CD4-positive, alpha-beta T cell (primary cell): Measurements from ENCODE around the gene SCAANT1. TPM values are rescaled to one million over a fixed set of nuclear protein-coding genes. Genes with fewer than 3 reads are reported as not detected.

Experiments
- ATAC-seq: fragments of 200-7000 bp; cut with Tn5 transposase; one replicate; pipeline ENCODE4 v1.10.0; 2022; ENCODE audit warnings: mild to moderate bottlenecking; ENCODE audit not compliant: poor library complexity
- CTCF ChIA-PET: fragments of 350-600 bp; sonication (Branson Sonifier 250); formaldehyde crosslinking; loops from one replicate; lab custom pipeline; 2021; ENCODE audit warnings: antibody characterized with exemption, inconsistent platforms; lab: Charles Lee
- POLR2A ChIA-PET: fragments of 350-600 bp; sonication (Branson Sonifier 250); formaldehyde crosslinking; loops from one replicate; lab custom pipeline; 2021; ENCODE audit warnings: antibody characterized with exemption, inconsistent platforms; lab: Charles Lee
- DNase-seq, 14 experiments: peaks; one replicate each; pipeline ENCODE4 v3.0.0-alpha.2; 2013 to 2020; ENCODE audit warnings: mixed read lengths in 2 of 14
- H3K27ac ChIP-seq, 2 donors: one replicate each; pipeline versions ENCODE4 v1.5.1 to v1.7.0; 2013; ENCODE audit warnings: low read length in 2 of 2, low read depth in 1 of 2, mild to moderate bottlenecking in 1 of 2
- H3K27me3 ChIP-seq, 2 experiments: 1 replicate in 1 of 2; 2 replicates in 1 of 2; pipeline versions ENCODE4 v1.6.1 to v1.7.0; 2013; ENCODE audit warnings: low read length in 2 of 2, control low read depth in 1 of 2, mild to moderate bottlenecking in 1 of 2, moderate library complexity in 1 of 2; ENCODE audit not compliant: insufficient read depth in 2 of 2, control insufficient read depth in 1 of 2
- H3K36me3 ChIP-seq: one replicate; pipeline ENCODE4 v1.6.1; 2013; ENCODE audit warnings: low read length, control low read depth; ENCODE audit not compliant: insufficient read depth
- H3K4me1 ChIP-seq: one replicate; pipeline ENCODE4 v1.6.1; 2013; ENCODE audit warnings: low read length, control low read depth; ENCODE audit not compliant: insufficient read depth
- H3K4me3 ChIP-seq: one replicate; pipeline ENCODE4 v1.5.1; 2013; ENCODE audit warnings: mild to moderate bottlenecking, low read length, moderate library complexity
- H3K9me3 ChIP-seq, 2 experiments: 1 replicate in 1 of 2; 2 replicates in 1 of 2; pipeline versions ENCODE4 v1.6.1 to v1.7.0; 2013; ENCODE audit warnings: low read length in 2 of 2, mild to moderate bottlenecking in 2 of 2, control low read depth in 1 of 2, moderate library complexity in 1 of 2; ENCODE audit not compliant: control insufficient read depth in 1 of 2, insufficient read depth in 1 of 2
- H3K27ac Mint-ChIP-seq: one replicate; pipeline ENCODE4 v1.8.0; 2020; ENCODE audit warnings: mixed read lengths
- H3K27me3 Mint-ChIP-seq: one replicate; pipeline ENCODE4 v1.8.0; 2021; ENCODE audit warnings: mixed read lengths
- H3K36me3 Mint-ChIP-seq: one replicate; pipeline ENCODE4 v1.8.0; 2021; ENCODE audit warnings: low read depth, mixed read lengths
- H3K4me1 Mint-ChIP-seq: one replicate; pipeline ENCODE4 v1.8.0; 2021; ENCODE audit warnings: low read depth, mixed read lengths
- H3K4me3 Mint-ChIP-seq: one replicate; pipeline ENCODE4 v1.8.0; 2020; ENCODE audit warnings: mild to moderate bottlenecking, mixed read lengths
- H3K9me3 Mint-ChIP-seq: one replicate; pipeline ENCODE4 v1.8.0; 2020; ENCODE audit warnings: mixed read lengths
- CTCF ChIP-seq: fragments of 200-600 bp; IDR thresholded peaks from one replicate; pipeline ENCODE4 v1.8.0; 2022; ENCODE audit warnings: antibody characterized with exemption, mild to moderate bottlenecking
- intact Hi-C, 2 experiments: fragments of 100-400 bp; cut with DNase I in 1 of 2; cut with micrococcal nuclease in 1 of 2; formaldehyde crosslinking; loops; one replicate each; pipeline versions ENCODE4 v1.15.1 to v1.9.0; 2023 to 2025; cut with DNase I, micrococcal nuclease
- total RNA-seq, 174 experiments: library from RNA in 2 of 174; stranded (reverse) in 2 of 174; gene quantifications; one replicate each; pipeline ENCODE4 v1.2.3 and lab custom pipeline; 2021 to 2026

Gene SCAANT1
- total RNA-seq, 2 experiments from 2014 or later, result 1.4 to 2.1 TPM

- Histone ChIP-seq H3K4me3 (no peak overlapping the region), H3K4me1 (peaks cover 11% of the 10 kb centered on the region), H3K27me3 (no peaks in the 10 kb centered on the region), H3K9me3 (no peaks in the 10 kb centered on the region), H3K36me3 (peaks cover 3% of the 10 kb centered on the region), H3K27ac (no peak overlapping the region)
- Mint-ChIP-seq H3K36me3 (peaks cover 20% of the 10 kb centered on the region), H3K27me3 (no peaks in the 10 kb centered on the region), H3K9me3 (no peaks in the 10 kb centered on the region), H3K4me3 (no peak overlapping the region), H3K4me1 (peaks cover 28% of the 10 kb centered on the region), H3K27ac (peak overlapping the region; percentile 94)
- no peak for TF ChIP-seq CTCF
- intact Hi-C loops, result no loop called here
- DNase-seq (no peak), ATAC-seq (no peak)
- ChIA-PET POLR2A (interaction anchor here (1.5 kb wide), 1 partner anchor 60 kb away, joined by 4 read pairs; no protein-coding TSS in a partner anchor), CTCF (interaction anchor here (0.9 kb wide), 1 partner anchor 86 kb away, joined by 3 read pairs; no protein-coding TSS in a partner anchor)
These were observed 4.0 kb downstream of the SCAANT1 start for GRCh38 chr3:63908081-63908736.

GRCh38 chr3:63905731-63906620 is 6.2 kb downstream of the SCAANT1 start:
- Histone ChIP-seq H3K4me1 (peaks cover 2% of the 10 kb centered on the region), H3K36me3 (peaks cover 9% of the 10 kb centered on the region), H3K27ac (no peak overlapping the region), H3K9me3 (no peaks in the 10 kb centered on the region), H3K27me3 (no peaks in the 10 kb centered on the region), H3K4me3 (no peak overlapping the region)
- no peak for ATAC-seq
- Mint-ChIP-seq H3K4me3 (no peak overlapping the region), H3K9me3 (no peaks in the 10 kb centered on the region), H3K27me3 (no peaks in the 10 kb centered on the region), H3K27ac (peak overlapping the region; percentile 7), H3K4me1 (peaks cover 22% of the 10 kb centered on the region), H3K36me3 (peaks cover 21% of the 10 kb centered on the region)
- no peak for DNase-seq
- intact Hi-C loops, result no loop called here
- TF ChIP-seq CTCF, result no peak
- ChIA-PET CTCF (no interaction called here), POLR2A (no interaction called here)

GRCh38 chr3:63900459-63900858 is 11.7 kb downstream of the SCAANT1 start:
- intact Hi-C loops, result no loop called here

More at GRCh38 chr3:63900459-63900858, 11.7 kb downstream of the SCAANT1 start:
- Histone ChIP-seq H3K36me3 (peaks cover 34% of the 10 kb centered on the region), H3K9me3 (no peaks in the 10 kb centered on the region), H3K27ac (no peak overlapping the region), H3K27me3 (no peaks in the 10 kb centered on the region), H3K4me3 (no peak overlapping the region), H3K4me1 (peaks cover 1% of the 10 kb centered on the region)
- ATAC-seq (no peak), DNase-seq (no peak)
- no peaks in the 10 kb centered on the region for H3K27me3 Mint-ChIP-seq
- H3K4me1 Mint-ChIP-seq, result peaks cover 25% of the 10 kb centered on the region
- peaks cover 50% of the 10 kb centered on the region for H3K36me3 Mint-ChIP-seq
- H3K4me3 Mint-ChIP-seq, result no peak overlapping the region
- TF ChIP-seq CTCF, result no peak
- peak overlapping the region; percentile 17 for H3K27ac Mint-ChIP-seq
- CTCF ChIA-PET, result interaction anchor here (0.6 kb wide), 1 partner anchor 18 kb away, joined by 3 read pairs; no protein-coding TSS in a partner anchor
- POLR2A ChIA-PET, result interaction anchor here (0.6 kb wide), 1 partner anchor 12 kb away, joined by 3 read pairs; the partner anchor contains the start of gene SCAANT1
- no peaks in the 10 kb centered on the region for H3K9me3 Mint-ChIP-seq
